SKM-1 treated with dmso at 0.1 percent for 144 hours (cell line): ENCODE data around the gene HNRNPA0.
A peak's percentile ranks its signal among the peaks of the same experiment; 100 is the strongest.

Experiments
- DNase-seq: peaks from one replicate; lab custom pipeline; 2025; ENCODE audit not compliant: unreplicated experiment; lab: John Stamatoyannopoulos, UW

HNRNPA0 gene

GRCh38 chr5:137728048-137728447, 26.1 kb downstream of the HNRNPA0 start:
- DNase-seq = no peak

- no peak for DNase-seq
Observed at GRCh38 chr5:137727623-137728022, 26.5 kb downstream of the HNRNPA0 start.

GRCh38 chr5:137724251-137724650, 29.9 kb downstream of the HNRNPA0 start:
- DNase-seq = no peak

- DNase-seq = no peak
Observed at GRCh38 chr5:137718611-137719010, 35.6 kb downstream of the HNRNPA0 start.

GRCh38 chr5:137716337-137716736, 37.8 kb downstream of the HNRNPA0 start:
- DNase-seq = no peak

- DNase-seq = no peak
Observed at GRCh38 chr5:137715456-137715855, 38.7 kb downstream of the HNRNPA0 start.

- peak; percentile 0 for DNase-seq
Observed at GRCh38 chr5:137714946-137715345, 39.2 kb downstream of the HNRNPA0 start.

GRCh38 chr5:137714494-137714893, 39.7 kb downstream of the HNRNPA0 start:
- no peak for DNase-seq

- DNase-seq = no peak
Observed at GRCh38 chr5:137712139-137712667, 42.0 kb downstream of the HNRNPA0 start.

- DNase-seq = no peak
Observed at GRCh38 chr5:137710086-137710485, 44.1 kb downstream of the HNRNPA0 start.

GRCh38 chr5:137708796-137709559, 45.2 kb downstream of the HNRNPA0 start:
- DNase-seq = no peak

- no peak for DNase-seq
Observed at GRCh38 chr5:137708062-137708461, 46.1 kb downstream of the HNRNPA0 start.

- no peak for DNase-seq
Observed at GRCh38 chr5:137706841-137707240, 47.3 kb downstream of the HNRNPA0 start.

- no peak for DNase-seq
Observed at GRCh38 chr5:137705106-137705505, 49.1 kb downstream of the HNRNPA0 start.

- no peak for DNase-seq
Observed at GRCh38 chr5:137703565-137703964, 50.6 kb downstream of the HNRNPA0 start.

- no peak for DNase-seq
Observed at GRCh38 chr5:137700282-137700680, 53.9 kb downstream of the HNRNPA0 start.

- DNase-seq = no peak
Observed at GRCh38 chr5:137699336-137700281, 54.6 kb downstream of the HNRNPA0 start.

- DNase-seq = no peak
Observed at GRCh38 chr5:137696481-137696880, 57.7 kb downstream of the HNRNPA0 start.

GRCh38 chr5:137695651-137696428, 58.3 kb downstream of the HNRNPA0 start:
- peak; percentile 90 for DNase-seq
